NOMO-1 treated with DMSO at 0.1 percent for 48 hours (cell line): ENCODE data around the gene MAPRE3.

Experiments used
- DNase-seq: peaks from one replicate; lab custom pipeline; 2025; ENCODE audit not compliant: unreplicated experiment; lab: John Stamatoyannopoulos, UW

The MAPRE3 gene

GRCh38 chr2:26948800-26949199, 21.6 kb upstream of the MAPRE3 start:
- DNase-seq = no peak

- no peak for DNase-seq
Measured at GRCh38 chr2:26950246-26950645, 20.2 kb upstream of the MAPRE3 start.

GRCh38 chr2:26951236-26951635, 19.2 kb upstream of the MAPRE3 start:
- DNase-seq = no peak

- no peak for DNase-seq
Measured at GRCh38 chr2:26952374-26952773, 18.1 kb upstream of the MAPRE3 start.

- no peak for DNase-seq
Measured at GRCh38 chr2:26954135-26954534, 16.3 kb upstream of the MAPRE3 start.

- no peak for DNase-seq
Measured at GRCh38 chr2:26957041-26957440, 13.4 kb upstream of the MAPRE3 start.

GRCh38 chr2:26957534-26957933, 12.9 kb upstream of the MAPRE3 start:
- no peak for DNase-seq

- peak; percentile 46 for DNase-seq
Measured at GRCh38 chr2:26959331-26959730, 11.1 kb upstream of the MAPRE3 start.

GRCh38 chr2:26964446-26965130, 5.8 kb upstream of the MAPRE3 start:
- no peak for DNase-seq

GRCh38 chr2:26968001-26968400, 2.4 kb upstream of the MAPRE3 start:
- DNase-seq = no peak

GRCh38 chr2:26969077-26969844, 1.2 kb upstream of the MAPRE3 start:
- DNase-seq = no peak

GRCh38 chr2:26970928-26971627, 641 bp downstream of the MAPRE3 start:
- DNase-seq = no peak

GRCh38 chr2:26971911-26972786, 1.7 kb downstream of the MAPRE3 start:
- DNase-seq = no peak

- DNase-seq = no peak
Measured at GRCh38 chr2:26974352-26974751, 3.9 kb downstream of the MAPRE3 start.

- DNase-seq = no peak
Measured at GRCh38 chr2:26975102-26975501, 4.7 kb downstream of the MAPRE3 start.

GRCh38 chr2:26975656-26976055, 5.2 kb downstream of the MAPRE3 start:
- no peak for DNase-seq

GRCh38 chr2:26976237-26976636, 5.8 kb downstream of the MAPRE3 start:
- DNase-seq = no peak

- DNase-seq = no peak
Measured at GRCh38 chr2:26977012-26977411, 6.6 kb downstream of the MAPRE3 start.

GRCh38 chr2:26978061-26978596, 7.7 kb downstream of the MAPRE3 start:
- no peak for DNase-seq

GRCh38 chr2:26979741-26980140, 9.3 kb downstream of the MAPRE3 start:
- DNase-seq = no peak

GRCh38 chr2:26980971-26981370, 10.5 kb downstream of the MAPRE3 start:
- DNase-seq = no peak
